Keratinocyte (primary cell): ENCODE data around the gene CEBPG.

Source experiments
- EZH2 ChIP-seq: IDR thresholded peaks from one replicate; pipeline ENCODE4 v1.6.1; 2012; ENCODE audit warnings: inconsistent platforms, mild to moderate bottlenecking, low read length, moderate library complexity
- TF ChIP-seq, protein P1 (sequence below), 3 experiments: IDR thresholded peaks in 1 of 3; conservative IDR thresholded peaks in 1 of 3; optimal IDR thresholded peaks in 1 of 3; 2 replicates in 2 of 3; 3 replicates in 1 of 3; pipeline versions ENCODE3 to v1.5.1; 2011; ENCODE audit warnings: low read length in 3 of 3, mild to moderate bottlenecking in 3 of 3, moderate library complexity in 2 of 3, control low read depth in 1 of 3, inconsistent platforms in 1 of 3; ENCODE audit not compliant: insufficient read depth in 2 of 3; ENCODE audit errors: extremely low read depth in 1 of 3

DNA sequence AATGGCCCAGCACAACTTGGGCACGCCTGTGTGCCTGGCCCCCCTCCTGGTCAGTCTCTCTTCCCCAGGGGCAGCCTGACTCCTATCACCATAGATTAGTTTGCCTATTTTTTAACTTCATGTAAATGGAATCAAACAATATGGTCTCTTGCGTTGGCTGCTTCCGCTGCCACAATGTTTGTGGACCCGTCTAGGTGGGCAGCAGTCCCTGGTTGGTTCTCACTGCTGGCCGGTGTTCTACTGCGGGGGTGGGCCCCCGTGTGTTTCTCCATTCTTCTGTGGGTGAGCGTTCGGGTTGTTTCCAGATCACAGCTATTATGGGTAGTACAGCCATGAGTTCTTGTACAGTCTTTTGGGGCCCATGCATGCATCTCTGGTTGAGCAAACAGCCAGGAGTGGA, 47.3 kb downstream of the CEBPG start:
- TF ChIP-seq, protein P1, sequence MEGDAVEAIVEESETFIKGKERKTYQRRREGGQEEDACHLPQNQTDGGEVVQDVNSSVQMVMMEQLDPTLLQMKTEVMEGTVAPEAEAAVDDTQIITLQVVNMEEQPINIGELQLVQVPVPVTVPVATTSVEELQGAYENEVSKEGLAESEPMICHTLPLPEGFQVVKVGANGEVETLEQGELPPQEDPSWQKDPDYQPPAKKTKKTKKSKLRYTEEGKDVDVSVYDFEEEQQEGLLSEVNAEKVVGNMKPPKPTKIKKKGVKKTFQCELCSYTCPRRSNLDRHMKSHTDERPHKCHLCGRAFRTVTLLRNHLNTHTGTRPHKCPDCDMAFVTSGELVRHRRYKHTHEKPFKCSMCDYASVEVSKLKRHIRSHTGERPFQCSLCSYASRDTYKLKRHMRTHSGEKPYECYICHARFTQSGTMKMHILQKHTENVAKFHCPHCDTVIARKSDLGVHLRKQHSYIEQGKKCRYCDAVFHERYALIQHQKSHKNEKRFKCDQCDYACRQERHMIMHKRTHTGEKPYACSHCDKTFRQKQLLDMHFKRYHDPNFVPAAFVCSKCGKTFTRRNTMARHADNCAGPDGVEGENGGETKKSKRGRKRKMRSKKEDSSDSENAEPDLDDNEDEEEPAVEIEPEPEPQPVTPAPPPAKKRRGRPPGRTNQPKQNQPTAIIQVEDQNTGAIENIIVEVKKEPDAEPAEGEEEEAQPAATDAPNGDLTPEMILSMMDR (optimal IDR thresholded peaks at IDR 0.05 in 1 of 3, IDR thresholded peaks at IDR 0.05 in 1 of 3, conservative IDR thresholded peaks at IDR 0.05 in 1 of 3; ENCODE audit: extremely low read depth in 1 of 3, insufficient read depth in 2 of 3, low read length in 3 of 3) = no peak
- no peak for TF ChIP-seq EZH2
